Right atrium auricular region (tissue), 2 donors: ENCODE measurements around the gene MLPH. TPM values are rescaled to one million over a fixed set of nuclear protein-coding genes. Genes with fewer than 3 reads are reported as not detected.
A peak's percentile ranks its signal among the peaks of the same experiment; 100 is the strongest.

Experiments
- DNase-seq: peaks from one replicate; pipeline ENCODE4 v3.0.0-alpha.2; 2019; ENCODE audit warnings: low spot score
- H3K27ac ChIP-seq, 2 donors: fragments of 200-600 bp; sonication (generic); 1 replicate in 1 of 2; 2 replicates in 1 of 2; pipeline ENCODE4 v1.5.1; 2016 to 2019
- H3K27me3 ChIP-seq, 2 donors: fragments of 200-600 bp; sonication (generic); one replicate each; pipeline versions ENCODE4 v1.5.1 to v1.6.0; 2017 to 2019
- H3K36me3 ChIP-seq: fragments of 200-600 bp; sonication (generic); one replicate; pipeline ENCODE4 v1.5.1; 2016
- H3K4me1 ChIP-seq, 2 donors: fragments of 200-600 bp; sonication (generic); one replicate each; pipeline versions ENCODE4 v1.5.1 to v1.6.0; 2017 to 2019
- H3K4me3 ChIP-seq, 2 donors: fragments of 200-600 bp; sonication (generic); 1 replicate in 1 of 2; 2 replicates in 1 of 2; pipeline ENCODE4 v1.5.1; 2017 to 2019; ENCODE audit warnings: mild to moderate bottlenecking in 1 of 2, moderate library complexity in 1 of 2
- H3K9me3 ChIP-seq, 2 donors: fragments of 200-600 bp; sonication (generic); one replicate each; pipeline ENCODE4 v1.5.1; 2019
- CTCF ChIP-seq, 2 donors: fragments of 200-600 bp; sonication (generic); IDR thresholded peaks; one replicate each; pipeline ENCODE4 v1.5.1; 2019; ENCODE audit warnings: antibody characterized with exemption in 2 of 2
- total RNA-seq, 2 donors: library from RNA; depleted of rRNA; stranded (reverse); fragments of >200 nt; gene quantifications; one replicate each; pipeline ENCODE4 v1.1.0, GENCODE V29; 2016

Gene MLPH
- total RNA-seq, 2 donors from 2014 or later, result 27.1 to 108 TPM

- Histone ChIP-seq H3K36me3 (no peaks in the 10 kb centered on the region), H3K27me3 (no peaks in the 10 kb centered on the region), H3K27ac (peak overlapping the region in 1 of 2 donors; percentile 98), H3K4me3 (no peak overlapping the region), H3K9me3 (no peaks in the 10 kb centered on the region), H3K4me1 (peaks cover 3 to 34% of the 10 kb centered on the region in 2 donors)
- DNase-seq, result no peak
- no peak for TF ChIP-seq CTCF (IDR thresholded peaks at IDR 0.05)
These were observed 13.9 kb upstream of the MLPH start for GRCh38 chr2:237472909-237473877.

DNA sequence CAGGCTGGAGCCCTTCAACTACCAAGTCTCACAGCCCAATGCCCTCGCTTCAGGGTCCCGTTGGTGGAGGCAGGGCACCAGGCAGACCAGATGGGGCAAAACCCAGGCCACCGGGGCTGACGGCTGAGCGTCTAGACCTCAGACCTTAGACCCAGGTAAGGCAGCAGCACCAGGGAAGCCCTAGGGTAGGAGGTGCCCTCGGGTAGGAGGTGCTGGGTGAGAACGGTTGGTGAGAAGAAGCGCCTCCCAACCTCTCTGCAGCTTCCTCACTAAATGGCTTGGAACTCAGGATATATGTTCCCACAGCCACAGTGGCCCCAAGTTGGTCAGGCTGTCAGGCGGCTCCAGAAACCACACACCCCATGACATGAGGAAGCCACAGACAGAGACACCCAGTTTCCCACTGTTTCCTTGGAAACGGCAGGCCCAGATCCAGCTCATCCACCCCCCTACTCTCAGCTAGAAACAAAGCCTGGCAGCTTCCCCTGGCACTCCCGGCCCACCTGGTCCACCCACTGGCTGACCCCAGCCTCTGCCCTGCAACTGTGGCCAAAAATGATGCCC, 13.1 kb upstream of the MLPH start:
- peaks cover 3 to 34% of the 10 kb centered on the region in 2 donors for H3K4me1 ChIP-seq
- no peak overlapping the region for H3K4me3 ChIP-seq
- H3K36me3 ChIP-seq, result no peaks in the 10 kb centered on the region
- H3K27ac ChIP-seq, result peak overlapping the region; percentile 96 to 98
- no peaks in the 10 kb centered on the region for H3K9me3 ChIP-seq
- no peak for TF ChIP-seq CTCF (IDR thresholded peaks at IDR 0.05)
- no peak for DNase-seq
- no peaks in the 10 kb centered on the region for H3K27me3 ChIP-seq

GRCh38 chr2:237474442-237474911, 12.6 kb upstream of the MLPH start:
- Histone ChIP-seq H3K27me3 (no peaks in the 10 kb centered on the region), H3K9me3 (no peaks in the 10 kb centered on the region), H3K4me3 (peak overlapping the region; percentile 72 to 74), H3K4me1 (peaks cover 3 to 38% of the 10 kb centered on the region in 2 donors), H3K27ac (peak overlapping the region; percentile 96 to 98), H3K36me3 (no peaks in the 10 kb centered on the region)
- no peak for TF ChIP-seq CTCF (IDR thresholded peaks at IDR 0.05)
- no peak for DNase-seq

- Histone ChIP-seq H3K36me3 (no peaks in the 10 kb centered on the region), H3K9me3 (no peaks in the 10 kb centered on the region), H3K4me3 (peak overlapping the region; percentile 72 to 74), H3K27ac (peak overlapping the region; percentile 96 to 98), H3K27me3 (no peaks in the 10 kb centered on the region), H3K4me1 (peaks cover 3 to 44% of the 10 kb centered on the region in 2 donors)
- peak; percentile 81 for DNase-seq
- peak; percentile 94 to 99 for TF ChIP-seq CTCF (IDR thresholded peaks at IDR 0.05)
These were observed 11.9 kb upstream of the MLPH start for GRCh38 chr2:237474931-237475703.

DNA sequence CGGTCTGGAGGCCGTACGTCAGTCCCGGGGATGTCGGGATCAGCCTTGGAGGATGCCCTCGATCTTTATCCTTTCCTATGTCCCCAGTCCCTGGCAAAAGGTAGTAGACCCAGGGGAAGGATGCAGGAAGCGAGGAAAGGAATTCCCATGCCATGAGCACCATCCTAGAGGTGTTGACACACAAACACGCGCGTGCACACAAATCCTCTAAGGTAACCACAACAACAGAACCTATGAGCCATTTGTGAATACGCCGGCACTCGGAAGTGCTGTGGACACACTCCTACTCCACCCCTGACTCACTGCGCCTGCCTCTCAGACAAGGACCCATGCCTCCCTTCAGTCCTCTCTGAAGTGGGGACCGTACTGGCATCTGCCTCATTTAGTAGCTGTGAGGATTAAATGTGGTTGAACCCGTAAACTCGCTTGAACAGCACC, 11.3 kb upstream of the MLPH start:
- TF ChIP-seq CTCF (IDR thresholded peaks at IDR 0.05), result no peak
- Histone ChIP-seq H3K27me3 (no peaks in the 10 kb centered on the region), H3K9me3 (no peaks in the 10 kb centered on the region), H3K4me1 (peaks cover 3 to 48% of the 10 kb centered on the region in 2 donors), H3K27ac (peak overlapping the region; percentile 96 to 98), H3K36me3 (no peaks in the 10 kb centered on the region), H3K4me3 (peak overlapping the region; percentile 72 to 74)
- DNase-seq, result no peak
